ENCODE results near the gene SYT15. TPM values are rescaled to one million over a fixed set of nuclear protein-coding genes. Genes with fewer than 3 reads are reported as not detected.

Gene SYT15
- polyA plus RNA-seq, 1 of the 3 experiments (the other 2 are of a cell fraction), result 0.07 TPM

- peak; percentile 62 for DNase-seq
Measured at GRCh38 chr10:46544989-46545791, 33.7 kb upstream of the SYT15 start.

More at GRCh38 chr10:46544989-46545791, 33.7 kb upstream of the SYT15 start:
- Histone ChIP-seq H3K27me3 (ENCODE audit: insufficient read depth) (no peaks in the 10 kb centered on the region), H3K4me1 (ENCODE audit: control insufficient read depth in 1 of 2, insufficient read depth in 2 of 2, low read depth in 1 of 2, low read length in 1 of 2) (peaks cover 0 to 5% of the 10 kb centered on the region in 2 experiments; a peak in 1 of 4 replicates), H3K4me2 (no peak overlapping the region), H3K36me3 (replicated peaks in 1 of 2; ENCODE audit: control insufficient read depth in 1 of 2, insufficient read depth in 2 of 2, low read length in 1 of 2) (no peaks in the 10 kb centered on the region), H3K9ac (no peak overlapping the region), H3K79me2 (ENCODE audit: insufficient read depth) (no peaks in the 10 kb centered on the region), H2AFZ (ENCODE audit: low read depth) (no peak overlapping the region), H3K4me3 (ENCODE audit: low read depth in 2 of 2, low read length in 1 of 2) (no peak overlapping the region), H3K9me3 (no peaks in the 10 kb centered on the region), H3F3A (replicated peaks; ENCODE audit: insufficient read depth) (no peaks in the 10 kb centered on the region), H4K20me1 (ENCODE audit: insufficient read depth) (no peaks in the 10 kb centered on the region), H3K27ac (ENCODE audit: low read depth in 2 of 2, low read length in 1 of 2) (no peak overlapping the region), H3K9me2 (no peaks in the 10 kb centered on the region)
- CTCF ChIA-PET, result interaction anchor here (0.9 to 2.7 kb wide), 7 partner anchors 10 to 316 kb away, joined by 3 to 12 read pairs (median 3); partner anchors contain the start of gene GPRIN2
- POLR2A ChIA-PET, result interaction anchor here (0.6 kb wide), 1 partner anchor 15 kb away, joined by 3 read pairs; no protein-coding TSS in a partner anchor
- 64% methylated on average over 3 of the region's 3 CpGs for WGBS (ENCODE audit: low lambda C conversion rate)
- TF ChIP-seq, protein P1, sequence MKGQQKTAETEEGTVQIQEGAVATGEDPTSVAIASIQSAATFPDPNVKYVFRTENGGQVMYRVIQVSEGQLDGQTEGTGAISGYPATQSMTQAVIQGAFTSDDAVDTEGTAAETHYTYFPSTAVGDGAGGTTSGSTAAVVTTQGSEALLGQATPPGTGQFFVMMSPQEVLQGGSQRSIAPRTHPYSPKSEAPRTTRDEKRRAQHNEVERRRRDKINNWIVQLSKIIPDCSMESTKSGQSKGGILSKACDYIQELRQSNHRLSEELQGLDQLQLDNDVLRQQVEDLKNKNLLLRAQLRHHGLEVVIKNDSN (IDR thresholded peaks at IDR 0.05; ENCODE audit: borderline replicate concordance, low read depth), result no peak
- TF ChIP-seq CHD2 (IDR thresholded peaks at IDR 0.05; ENCODE audit: low read length, partially characterized antibody) (no peak), CTCF (IDR thresholded peaks at IDR 0.05) (peak; percentile 46), GABPA (IDR thresholded peaks at IDR 0.05; ENCODE audit: low read depth) (no peak), REST (IDR thresholded peaks at IDR 0.05; ENCODE audit: low read depth, low read length) (no peak), RCOR1 (IDR thresholded peaks at IDR 0.05; ENCODE audit: low read length) (no peak), SMC3 (IDR thresholded peaks at IDR 0.05; ENCODE audit: low read depth, low read length) (peak; percentile 21; the same call in 1 of the 2 replicates)
- TF ChIP-seq, protein P2, sequence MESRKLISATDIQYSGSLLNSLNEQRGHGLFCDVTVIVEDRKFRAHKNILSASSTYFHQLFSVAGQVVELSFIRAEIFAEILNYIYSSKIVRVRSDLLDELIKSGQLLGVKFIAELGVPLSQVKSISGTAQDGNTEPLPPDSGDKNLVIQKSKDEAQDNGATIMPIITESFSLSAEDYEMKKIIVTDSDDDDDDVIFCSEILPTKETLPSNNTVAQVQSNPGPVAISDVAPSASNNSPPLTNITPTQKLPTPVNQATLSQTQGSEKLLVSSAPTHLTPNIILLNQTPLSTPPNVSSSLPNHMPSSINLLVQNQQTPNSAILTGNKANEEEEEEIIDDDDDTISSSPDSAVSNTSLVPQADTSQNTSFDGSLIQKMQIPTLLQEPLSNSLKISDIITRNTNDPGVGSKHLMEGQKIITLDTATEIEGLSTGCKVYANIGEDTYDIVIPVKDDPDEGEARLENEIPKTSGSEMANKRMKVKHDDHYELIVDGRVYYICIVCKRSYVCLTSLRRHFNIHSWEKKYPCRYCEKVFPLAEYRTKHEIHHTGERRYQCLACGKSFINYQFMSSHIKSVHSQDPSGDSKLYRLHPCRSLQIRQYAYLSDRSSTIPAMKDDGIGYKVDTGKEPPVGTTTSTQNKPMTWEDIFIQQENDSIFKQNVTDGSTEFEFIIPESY (IDR thresholded peaks at IDR 0.05; ENCODE audit: borderline replicate concordance, low read depth), result no peak
